NCI-H446 treated with DMSO at 0.1 percent for 48 hours (cell line): Measurements from ENCODE around the gene DNPH1.

Experiments
- DNase-seq: peaks from one replicate; lab custom pipeline; 2025; lab: John Stamatoyannopoulos, UW

The DNPH1 gene

GRCh38 chr6:43215066-43215465, 14.2 kb downstream of the DNPH1 start:
- no peak for DNase-seq

- DNase-seq, result no peak
Observed at GRCh38 chr6:43213431-43213830, 15.8 kb downstream of the DNPH1 start.

GRCh38 chr6:43211955-43212354, 17.3 kb downstream of the DNPH1 start:
- DNase-seq, result no peak

- no peak for DNase-seq
Observed at GRCh38 chr6:43207286-43207685, 22.0 kb downstream of the DNPH1 start.

GRCh38 chr6:43205849-43206248, 23.4 kb downstream of the DNPH1 start:
- DNase-seq, result no peak

- no peak for DNase-seq
Observed at GRCh38 chr6:43204271-43205105, 24.8 kb downstream of the DNPH1 start.

GRCh38 chr6:43203718-43204095, 25.6 kb downstream of the DNPH1 start:
- DNase-seq, result no peak

GRCh38 chr6:43203029-43203717, 26.1 kb downstream of the DNPH1 start:
- no peak for DNase-seq

GRCh38 chr6:43202451-43202850, 26.8 kb downstream of the DNPH1 start:
- no peak for DNase-seq

- DNase-seq, result no peak
Observed at GRCh38 chr6:43200541-43200940, 28.7 kb downstream of the DNPH1 start.

GRCh38 chr6:43199912-43200311, 29.4 kb downstream of the DNPH1 start:
- no peak for DNase-seq

- DNase-seq, result no peak
Observed at GRCh38 chr6:43196337-43196736, 32.9 kb downstream of the DNPH1 start.

GRCh38 chr6:43193929-43194328, 35.4 kb downstream of the DNPH1 start:
- no peak for DNase-seq

GRCh38 chr6:43192911-43193310, 36.4 kb downstream of the DNPH1 start:
- no peak for DNase-seq

GRCh38 chr6:43189776-43190304, 39.4 kb downstream of the DNPH1 start:
- DNase-seq, result no peak

- DNase-seq, result no peak
Observed at GRCh38 chr6:43188426-43188825, 40.9 kb downstream of the DNPH1 start.

GRCh38 chr6:43187821-43188220, 41.5 kb downstream of the DNPH1 start:
- DNase-seq, result no peak

GRCh38 chr6:43186706-43187105, 42.6 kb downstream of the DNPH1 start:
- DNase-seq, result no peak

GRCh38 chr6:43186019-43186418, 43.3 kb downstream of the DNPH1 start:
- no peak for DNase-seq

GRCh38 chr6:43185391-43185985, 43.8 kb downstream of the DNPH1 start:
- no peak for DNase-seq

GRCh38 chr6:43184268-43184985, 44.9 kb downstream of the DNPH1 start:
- no peak for DNase-seq

GRCh38 chr6:43183441-43183840, 45.8 kb downstream of the DNPH1 start:
- DNase-seq, result no peak
